ENCODE results near the gene TLCD1.

- TF ChIP-seq CTCF (IDR thresholded peaks at IDR 0.05) = no peak
- no peak for TF ChIP-seq POLR2A (IDR thresholded peaks at IDR 0.05)
- TF ChIP-seq EP300 (IDR thresholded peaks at IDR 0.05) = no peak
Measured at GRCh38 chr17:28759256-28759865, 33.3 kb upstream of the TLCD1 start.
